Measurements from ENCODE around the gene DLGAP3.

DLGAP3 gene

DNA sequence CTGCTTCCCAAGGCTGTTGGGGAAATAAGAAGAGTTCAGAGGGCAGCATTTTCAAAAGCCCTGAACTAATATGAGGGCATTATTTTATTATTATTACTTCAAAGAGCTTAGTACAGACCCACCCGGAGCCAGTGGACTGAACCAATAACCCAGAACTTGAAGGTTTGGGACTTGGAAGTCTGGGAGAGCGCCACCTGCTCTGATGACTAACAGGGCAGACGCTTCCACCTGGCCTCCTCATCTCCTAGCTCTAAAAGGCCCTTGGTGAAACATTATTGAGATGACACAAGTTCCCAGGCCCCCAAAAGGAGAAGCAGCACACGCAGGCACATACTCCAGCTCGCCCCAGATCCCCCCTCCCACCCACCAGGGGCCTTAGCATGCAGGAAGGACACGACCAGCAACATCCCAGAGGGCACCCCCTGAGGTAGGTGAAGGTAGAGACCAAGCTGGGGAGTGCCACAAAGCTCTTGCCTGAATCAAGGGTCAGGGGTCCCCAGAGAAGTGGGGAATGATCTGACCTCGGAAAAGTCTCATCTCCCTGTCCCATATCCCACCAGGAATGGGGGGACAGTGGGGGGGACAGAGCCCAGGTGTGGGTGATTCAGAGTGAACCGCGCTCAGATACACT is 1.3 kb downstream of the DLGAP3 start:
- DNase-seq = no peak

GRCh38 chr1:34927316-34927715 is 2.1 kb downstream of the DLGAP3 start:
- no peak for DNase-seq

DNA sequence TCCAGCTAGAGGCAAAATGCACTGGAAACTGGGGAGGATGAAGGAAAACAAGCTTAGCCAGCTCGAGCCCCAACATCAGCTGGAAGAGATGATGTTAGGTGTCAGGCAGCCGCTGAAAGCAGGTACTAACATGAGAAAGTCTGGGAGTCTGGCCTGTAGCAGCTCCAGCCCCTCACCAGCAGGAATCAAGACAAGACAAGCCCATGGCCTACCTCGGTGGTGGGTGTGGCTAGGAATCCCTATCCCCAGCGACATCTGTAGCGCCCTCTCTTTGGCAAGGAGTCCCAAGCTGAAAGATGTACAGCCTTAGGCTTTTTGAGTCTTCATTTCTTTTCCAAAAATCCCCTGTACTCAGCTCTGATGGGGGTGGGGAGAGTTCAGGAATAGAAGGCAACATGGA is 2.6 kb downstream of the DLGAP3 start:
- no peak for DNase-seq

DNA sequence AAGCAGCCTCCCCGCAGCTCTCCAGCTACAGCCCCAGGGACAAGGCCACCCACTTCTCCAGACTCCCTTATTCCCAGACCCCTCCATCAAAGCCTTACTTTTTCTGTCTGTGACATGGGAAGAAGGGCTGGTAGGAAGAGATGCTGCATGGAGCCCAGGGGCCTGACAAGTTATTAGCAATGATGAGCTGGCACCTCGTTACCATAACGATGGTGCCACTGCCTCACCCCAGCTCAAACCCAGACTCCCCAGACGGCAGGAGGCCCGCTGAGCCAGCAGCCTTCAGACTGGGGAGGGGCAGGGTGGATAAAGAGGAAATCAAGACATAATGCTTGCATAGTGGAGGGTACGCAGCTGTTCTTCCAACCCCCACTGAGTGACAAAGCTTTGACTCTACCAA is 3.3 kb downstream of the DLGAP3 start:
- no peak for DNase-seq

DNA sequence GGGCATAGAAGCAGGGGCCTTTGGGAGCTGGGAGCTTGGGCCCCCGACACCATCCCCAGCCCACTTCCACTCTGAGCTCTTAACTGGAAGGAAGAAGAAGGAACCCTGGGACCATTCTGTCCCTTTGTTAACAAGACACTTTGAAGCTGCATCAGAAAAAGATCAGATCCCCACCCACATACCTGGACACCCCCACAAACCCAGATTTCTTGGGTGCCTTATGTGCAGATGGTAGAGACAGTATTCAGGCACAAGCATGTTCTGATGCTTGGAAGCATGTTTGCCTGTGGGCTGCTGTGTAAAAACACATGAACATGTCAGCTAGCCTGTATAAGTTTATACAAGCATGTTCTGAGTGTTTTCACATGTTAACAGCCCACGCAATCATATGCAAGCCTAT is 3.7 kb downstream of the DLGAP3 start:
- DNase-seq = no peak

DNA sequence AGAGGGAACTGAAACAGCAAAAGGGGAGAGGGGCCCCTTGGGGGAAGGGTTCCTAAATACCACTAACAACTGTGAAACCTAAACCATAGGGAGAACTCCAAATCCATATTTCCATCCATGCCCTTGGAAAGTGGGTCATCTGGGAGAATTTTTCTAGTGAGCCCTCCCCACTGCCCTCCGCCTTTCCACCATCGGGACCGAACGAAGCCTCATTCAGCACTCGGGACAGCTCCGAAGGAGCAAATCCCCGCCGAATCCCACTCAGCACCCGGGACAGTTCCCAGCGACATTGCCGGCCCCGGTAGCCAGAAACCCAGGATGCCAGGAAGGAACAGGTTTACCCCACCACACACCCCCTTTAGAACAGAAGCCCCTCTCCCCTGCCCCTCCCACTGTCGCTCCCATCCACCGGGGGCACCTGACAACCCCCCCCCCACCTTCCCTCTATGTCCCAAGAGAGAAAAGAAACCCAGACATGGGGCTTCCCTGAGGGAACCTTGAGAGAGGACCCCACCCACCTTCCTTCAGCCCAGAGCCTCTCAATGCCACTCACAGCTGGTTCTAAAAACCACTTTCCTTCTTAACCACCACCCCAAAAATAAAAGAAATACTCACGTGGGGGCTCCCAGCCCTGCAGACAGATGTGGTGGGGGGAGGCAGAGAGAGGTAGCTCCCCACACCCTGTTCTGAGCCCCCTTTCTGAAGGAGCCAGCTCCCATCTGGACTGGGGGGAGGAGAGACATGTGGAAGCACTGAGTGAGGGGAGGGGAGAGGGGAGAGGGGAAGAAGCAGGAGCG is 4.5 kb downstream of the DLGAP3 start:
- DNase-seq = no peak

GRCh38 chr1:34923490-34923889 is 6.0 kb downstream of the DLGAP3 start:
- no peak for DNase-seq

GRCh38 chr1:34918977-34919561 is 10.4 kb downstream of the DLGAP3 start:
- DNase-seq = peak; percentile 82

GRCh38 chr1:34918386-34918976 is 11.0 kb downstream of the DLGAP3 start:
- DNase-seq = no peak

DNA sequence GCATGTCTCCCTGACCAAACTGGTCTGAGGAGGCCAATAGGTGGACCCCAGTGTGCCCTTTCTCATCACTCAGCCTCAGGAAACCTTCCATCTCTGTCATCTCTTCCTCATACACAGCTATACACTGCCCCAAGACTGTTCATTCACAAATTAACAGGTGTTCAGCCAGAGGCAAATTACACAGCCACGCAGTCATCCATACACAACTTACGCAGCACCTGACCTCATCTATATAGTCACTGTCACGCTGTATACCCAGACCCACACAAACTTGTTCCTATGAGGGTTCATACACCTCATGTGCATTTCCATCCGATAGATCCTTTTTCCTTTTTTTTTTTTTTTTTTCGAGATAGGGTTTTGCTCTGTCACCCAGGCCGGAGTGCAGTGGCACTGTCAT is 12.4 kb downstream of the DLGAP3 start:
- no peak for DNase-seq

- no peak for DNase-seq
These were observed 13.3 kb downstream of the DLGAP3 start for GRCh38 chr1:34916104-34916503.

GRCh38 chr1:34915521-34915920 is 13.9 kb downstream of the DLGAP3 start:
- DNase-seq = no peak

GRCh38 chr1:34914958-34915357 is 14.5 kb downstream of the DLGAP3 start:
- DNase-seq = no peak

DNA sequence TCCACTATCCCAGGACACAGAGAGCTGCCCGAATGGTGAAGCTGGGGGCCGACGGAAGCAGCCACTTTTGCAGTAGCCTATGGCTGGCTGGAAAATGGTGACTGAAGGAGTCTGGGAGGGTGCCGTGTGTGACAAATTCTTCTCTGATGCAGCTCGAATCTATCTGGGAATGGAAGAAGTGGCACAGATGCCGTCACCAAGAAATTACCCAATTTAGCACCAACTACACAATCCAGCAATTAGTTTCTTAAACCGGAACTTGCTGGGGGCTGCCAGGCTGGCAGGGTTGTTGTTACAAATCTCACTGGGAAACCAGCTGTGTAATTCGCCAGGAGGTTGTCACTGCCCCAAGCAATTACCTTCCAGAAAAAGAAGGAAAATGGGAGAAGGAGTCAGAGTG is 18.0 kb downstream of the DLGAP3 start:
- DNase-seq = no peak

- DNase-seq = no peak
These were observed 19.0 kb downstream of the DLGAP3 start for GRCh38 chr1:34910425-34910824.

GRCh38 chr1:34908369-34908768 is 21.1 kb downstream of the DLGAP3 start:
- no peak for DNase-seq

DNA sequence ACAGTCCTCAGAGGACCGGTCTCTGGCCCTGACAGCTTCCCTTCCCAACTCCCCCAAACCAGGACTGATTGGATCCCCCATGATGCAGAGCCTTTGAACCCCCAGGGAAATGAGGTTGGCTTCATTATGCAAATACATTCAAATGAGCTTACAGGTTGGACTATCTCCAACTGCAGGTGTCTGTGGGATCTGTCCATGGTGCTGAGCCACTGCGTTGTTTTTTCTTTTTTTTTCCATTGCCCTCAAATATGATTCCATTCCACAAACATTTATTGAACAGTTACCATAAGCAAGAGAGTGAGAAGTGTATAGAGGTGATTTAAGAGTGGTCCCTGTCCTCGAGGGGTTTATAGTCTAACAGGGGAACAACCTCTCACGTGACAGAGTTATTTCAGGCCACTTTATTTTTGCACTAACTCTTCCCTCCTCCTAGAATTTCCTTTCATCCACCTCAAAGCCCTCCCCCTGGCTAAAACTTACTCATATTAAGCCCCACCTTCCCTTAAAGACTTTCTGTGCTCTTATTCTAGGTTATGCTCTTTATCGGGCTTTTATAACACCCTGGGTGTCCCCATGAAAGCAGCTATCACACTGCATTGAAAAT is 21.9 kb downstream of the DLGAP3 start:
- DNase-seq = no peak

DNA sequence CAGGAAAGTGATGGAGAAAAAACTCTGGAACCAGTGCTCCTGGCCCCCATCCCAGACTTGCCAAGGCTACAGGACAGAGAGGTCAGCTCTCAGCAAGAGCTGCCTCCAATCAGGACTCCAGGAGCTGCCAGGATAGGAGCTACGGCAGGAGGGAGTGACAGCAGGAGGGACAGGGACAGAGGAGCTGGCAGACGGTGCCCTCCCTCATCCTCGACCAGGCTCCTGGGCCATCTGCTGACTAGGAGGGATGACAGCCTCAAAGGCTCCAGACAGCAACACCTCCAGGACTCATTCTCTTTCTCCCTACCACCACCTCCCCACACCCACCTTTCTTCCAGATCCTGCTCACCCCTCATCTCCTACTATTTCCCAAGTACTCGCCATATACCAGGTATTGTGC is 22.7 kb downstream of the DLGAP3 start:
- DNase-seq = no peak

GRCh38 chr1:34906222-34906621 is 23.2 kb downstream of the DLGAP3 start:
- no peak for DNase-seq

- no peak for DNase-seq
These were observed 24.4 kb downstream of the DLGAP3 start for GRCh38 chr1:34905098-34905459.

GRCh38 chr1:34904236-34905097 is 25.0 kb downstream of the DLGAP3 start:
- DNase-seq = no peak

GRCh38 chr1:34901919-34902318 is 27.5 kb downstream of the DLGAP3 start:
- DNase-seq = no peak
